Lung (tissue), 12 donors: Measurements from ENCODE around the gene LGR5. TPM values are rescaled to one million over a fixed set of nuclear protein-coding genes. Genes with fewer than 3 reads are reported as not detected.
"Not testable (repeated sequence)": the region's sequence is repeated elsewhere in the genome, so short reads cannot be mapped to it uniquely, and the experiment has no call there.

Experiments
- ATAC-seq: fragments of 200-7000 bp; cut with Tn5 transposase; one replicate; pipeline ENCODE4 v1.9.1; 2020; ENCODE audit warnings: moderate number of reproducible peaks; ENCODE audit not compliant: insufficient read depth, low FRiP score
- DNase-seq, 3 donors: peaks; one replicate each; pipeline ENCODE4 v3.0.0-alpha.2; 2013 to 2017
- H3K27ac ChIP-seq, 2 donors: one replicate each; pipeline ENCODE4 v1.5.1; 2013; ENCODE audit warnings: mild to moderate bottlenecking in 2 of 2, moderate library complexity in 2 of 2, control low read depth in 1 of 2, inconsistent platforms in 1 of 2, low read depth in 1 of 2, low read length in 1 of 2
- H3K27me3 ChIP-seq, 3 donors: one replicate each; pipeline ENCODE4 v1.5.1; 2013; ENCODE audit warnings: low read length in 2 of 3; ENCODE audit not compliant: control insufficient read depth in 3 of 3, insufficient read depth in 3 of 3
- H3K36me3 ChIP-seq, 4 donors: one replicate each; pipeline ENCODE4 v1.5.1; 2013; ENCODE audit warnings: low read length in 4 of 4, mild to moderate bottlenecking in 1 of 4, moderate library complexity in 1 of 4; ENCODE audit not compliant: control insufficient read depth in 4 of 4, insufficient read depth in 4 of 4
- H3K4me1 ChIP-seq, 5 donors: one replicate each; pipeline ENCODE4 v1.5.1; 2013; ENCODE audit warnings: low read length in 5 of 5, mild to moderate bottlenecking in 2 of 5, moderate library complexity in 1 of 5; ENCODE audit not compliant: control insufficient read depth in 5 of 5, insufficient read depth in 5 of 5
- H3K4me3 ChIP-seq: one replicate; pipeline ENCODE4 v1.5.1; 2013; ENCODE audit warnings: mild to moderate bottlenecking, control low read depth, moderate library complexity
- H3K9ac ChIP-seq, 2 donors: one replicate each; pipeline ENCODE4 v1.5.1; 2013; ENCODE audit warnings: low read length in 2 of 2, control low read depth in 1 of 2; ENCODE audit not compliant: insufficient read depth in 1 of 2
- H3K9me3 ChIP-seq, 4 donors: one replicate each; pipeline ENCODE4 v1.5.1; 2013; ENCODE audit warnings: low read length in 3 of 4, mild to moderate bottlenecking in 1 of 4, moderate library complexity in 1 of 4; ENCODE audit not compliant: control insufficient read depth in 4 of 4, insufficient read depth in 3 of 4
- WGBS, 2 donors: extraction: QIAGEN DNeasy Blood & Tissue Kit; methylation state at CpG; one replicate each; pipeline ENCODE4 v1.1.7; 2013; 5-methylcytosine and 5-hydroxymethylcytosine counted together
- polyA plus RNA-seq, 2 donors: library from polyadenylated mRNA; stranded (reverse); fragments of 200-250 nt; gene quantifications; one replicate each; pipeline ENCODE4 v1.2.1, GENCODE V29; 2013
- total RNA-seq, 2 donors: library from RNA; depleted of rRNA in 1 of 2; stranded (reverse); fragments of >200 nt in 1 of 2; gene quantifications; one replicate each; pipeline ENCODE4 v1.2.1, GENCODE V29; 2014 to 2021
- TF ChIP-seq, protein P1 (sequence below): IDR thresholded peaks from 2 replicates; pipeline ENCODE4 v1.5.1; 2012; ENCODE audit warnings: mild to moderate bottlenecking; ENCODE audit errors: control extremely low read depth, extremely low read depth
- donor health status: control.
- donor health status: control.
- donor health status: Bipolar disorder and iron deficiency.
- donor health status: healthy.
- donor health status: DM: yes; HTN: yes; CAD: no.

The LGR5 gene
- total and polyA plus RNA-seq, 4 donors, result 0.06 to 1.4 (median 0.21) TPM

DNA sequence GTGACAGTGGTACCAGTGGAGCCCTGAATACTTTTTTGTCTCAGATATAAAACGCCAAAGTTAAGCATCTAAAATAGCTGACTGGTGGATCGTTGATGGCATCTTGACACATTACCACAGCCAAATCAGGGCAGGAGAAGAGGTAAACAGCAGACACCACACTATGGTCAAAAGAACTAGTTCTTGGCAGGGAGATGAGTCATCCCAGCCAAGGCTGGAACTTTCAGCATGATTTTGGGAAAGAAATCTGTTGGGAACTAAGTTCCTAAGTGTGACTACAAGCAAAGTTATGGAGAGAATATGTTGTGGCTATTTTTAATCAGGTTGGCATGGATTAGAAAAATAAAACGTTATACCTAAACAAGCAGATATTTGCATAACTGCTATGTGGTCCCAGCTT is 36.9 kb downstream of the LGR5 start:
- TF ChIP-seq, protein P1, sequence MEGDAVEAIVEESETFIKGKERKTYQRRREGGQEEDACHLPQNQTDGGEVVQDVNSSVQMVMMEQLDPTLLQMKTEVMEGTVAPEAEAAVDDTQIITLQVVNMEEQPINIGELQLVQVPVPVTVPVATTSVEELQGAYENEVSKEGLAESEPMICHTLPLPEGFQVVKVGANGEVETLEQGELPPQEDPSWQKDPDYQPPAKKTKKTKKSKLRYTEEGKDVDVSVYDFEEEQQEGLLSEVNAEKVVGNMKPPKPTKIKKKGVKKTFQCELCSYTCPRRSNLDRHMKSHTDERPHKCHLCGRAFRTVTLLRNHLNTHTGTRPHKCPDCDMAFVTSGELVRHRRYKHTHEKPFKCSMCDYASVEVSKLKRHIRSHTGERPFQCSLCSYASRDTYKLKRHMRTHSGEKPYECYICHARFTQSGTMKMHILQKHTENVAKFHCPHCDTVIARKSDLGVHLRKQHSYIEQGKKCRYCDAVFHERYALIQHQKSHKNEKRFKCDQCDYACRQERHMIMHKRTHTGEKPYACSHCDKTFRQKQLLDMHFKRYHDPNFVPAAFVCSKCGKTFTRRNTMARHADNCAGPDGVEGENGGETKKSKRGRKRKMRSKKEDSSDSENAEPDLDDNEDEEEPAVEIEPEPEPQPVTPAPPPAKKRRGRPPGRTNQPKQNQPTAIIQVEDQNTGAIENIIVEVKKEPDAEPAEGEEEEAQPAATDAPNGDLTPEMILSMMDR, result no peak
- Histone ChIP-seq H3K4me3 (no peak overlapping the region), H3K27ac (no peak overlapping the region), H3K36me3 (no peaks in the 10 kb centered on the region), H3K4me1 (no peaks in the 10 kb centered on the region), H3K9ac (no peak overlapping the region), H3K9me3 (peaks cover 0 to 2% (median 0%) of the 10 kb centered on the region in 4 donors), H3K27me3 (peaks cover 0 to 2% (median 0%) of the 10 kb centered on the region in 3 donors)
- ATAC-seq (no peak), DNase-seq (no peak)
- 66 to 84% methylated on average over 3 of the region's 3 CpGs for WGBS, 2 donors

GRCh38 chr12:71477609-71478008 is 38.0 kb downstream of the LGR5 start:
- Histone ChIP-seq H3K27me3 (peaks cover 0 to 2% (median 0%) of the 10 kb centered on the region in 3 donors), H3K36me3 (no peaks in the 10 kb centered on the region), H3K27ac (no peak overlapping the region), H3K9ac (no peak overlapping the region), H3K4me1 (no peaks in the 10 kb centered on the region), H3K4me3 (no peak overlapping the region), H3K9me3 (peaks cover 0 to 2% (median 0%) of the 10 kb centered on the region in 4 donors)
- 75 to 87% methylated on average over 2 of the region's 2 CpGs for WGBS, 2 donors
- TF ChIP-seq, protein P1, result no peak
- ATAC-seq (no peak), DNase-seq (peak in 1 of 3 donors; percentile 23)

DNA sequence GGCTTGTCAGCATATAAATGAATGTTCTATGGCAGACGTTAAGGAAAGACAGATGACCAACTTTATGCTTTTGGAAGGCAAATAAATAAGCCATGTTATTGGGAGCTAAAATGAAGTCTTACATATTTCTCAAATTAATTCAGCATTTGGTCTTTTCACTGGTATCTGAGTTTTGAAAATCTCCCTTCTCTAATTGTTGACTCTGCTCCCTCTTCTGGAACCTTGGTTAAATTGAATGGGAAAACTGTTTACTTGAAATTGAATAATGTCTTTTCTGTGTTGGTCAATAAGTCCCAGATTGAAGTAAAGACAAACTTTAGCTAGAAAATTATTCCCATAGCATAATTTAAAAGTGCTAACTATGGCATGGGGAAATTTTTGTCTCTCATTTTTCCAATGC is 38.7 kb downstream of the LGR5 start:
- no peaks in the 10 kb centered on the region for H3K4me1 ChIP-seq
- peaks cover 0 to 2% (median 0%) of the 10 kb centered on the region in 4 donors for H3K9me3 ChIP-seq
- H3K4me3 ChIP-seq, result no peak overlapping the region
- no peak overlapping the region for H3K9ac ChIP-seq
- WGBS, 2 donors, result 49 to 79% methylated on average over 1 of the region's 1 CpG
- DNase-seq, result no peak
- H3K27me3 ChIP-seq, result peaks cover 0 to 2% (median 0%) of the 10 kb centered on the region in 3 donors
- H3K36me3 ChIP-seq, result no peaks in the 10 kb centered on the region
- H3K27ac ChIP-seq, result no peak overlapping the region
- ATAC-seq, result no peak
- TF ChIP-seq, protein P1, result no peak

GRCh38 chr12:71484272-71484905 is 44.8 kb downstream of the LGR5 start:
- H3K4me1 ChIP-seq, result no peaks in the 10 kb centered on the region
- no peaks in the 10 kb centered on the region for H3K9me3 ChIP-seq
- WGBS, 2 donors, result 64 to 76% methylated on average over 8 of the region's 8 CpGs
- H3K36me3 ChIP-seq, result no peaks in the 10 kb centered on the region
- H3K9ac ChIP-seq, result no peak overlapping the region
- H3K4me3 ChIP-seq, result no peak overlapping the region
- H3K27ac ChIP-seq, result no peak overlapping the region
- ATAC-seq, result no peak
- no peaks in the 10 kb centered on the region for H3K27me3 ChIP-seq
- DNase-seq, result no peak
- TF ChIP-seq, protein P1, result no peak

DNA sequence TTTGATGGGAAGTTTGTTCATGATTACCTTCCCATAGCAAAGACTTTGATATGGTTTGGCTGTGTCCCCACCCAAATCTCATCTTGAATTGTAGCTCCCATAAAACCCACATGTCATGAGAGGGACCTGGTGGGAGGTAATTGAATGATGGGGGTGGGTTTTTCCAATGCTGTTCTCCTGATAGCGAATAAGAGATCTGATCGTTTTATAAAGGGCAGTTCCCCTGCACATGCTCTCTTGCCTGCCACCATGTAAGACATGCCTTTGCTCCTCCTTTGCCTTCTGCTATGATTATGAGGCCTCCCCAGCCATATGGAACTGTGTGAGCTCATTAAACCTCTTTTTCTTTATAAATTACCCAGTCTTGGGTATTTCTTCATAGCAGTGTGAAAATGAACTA is 51.2 kb downstream of the LGR5 start:
- not testable (repeated sequence) for H3K27ac ChIP-seq, H3K4me1 ChIP-seq
- WGBS, 2 donors, result 96 to 100% methylated on average over 2 of the region's 2 CpGs

More for the DNA sequence above, 51.2 kb downstream of the LGR5 start:
- not testable (repeated sequence) for DNase-seq, H3K36me3 ChIP-seq, ATAC-seq, H3K4me3 ChIP-seq, H3K27me3 ChIP-seq, H3K9ac ChIP-seq, H3K9me3 ChIP-seq
